ENCODE results near the gene STIP1. TPM values are rescaled to one million over a fixed set of nuclear protein-coding genes. Genes with fewer than 3 reads are reported as not detected.
A peak's percentile ranks its signal among the peaks of the same experiment; 100 is the strongest.

The STIP1 gene
- total and polyA plus RNA-seq, 9 of the 15 experiments (the other 6 are each of a cell fraction or from before 2014, with no cell fraction given): 58.1 to 465 (median 346) TPM

DNA sequence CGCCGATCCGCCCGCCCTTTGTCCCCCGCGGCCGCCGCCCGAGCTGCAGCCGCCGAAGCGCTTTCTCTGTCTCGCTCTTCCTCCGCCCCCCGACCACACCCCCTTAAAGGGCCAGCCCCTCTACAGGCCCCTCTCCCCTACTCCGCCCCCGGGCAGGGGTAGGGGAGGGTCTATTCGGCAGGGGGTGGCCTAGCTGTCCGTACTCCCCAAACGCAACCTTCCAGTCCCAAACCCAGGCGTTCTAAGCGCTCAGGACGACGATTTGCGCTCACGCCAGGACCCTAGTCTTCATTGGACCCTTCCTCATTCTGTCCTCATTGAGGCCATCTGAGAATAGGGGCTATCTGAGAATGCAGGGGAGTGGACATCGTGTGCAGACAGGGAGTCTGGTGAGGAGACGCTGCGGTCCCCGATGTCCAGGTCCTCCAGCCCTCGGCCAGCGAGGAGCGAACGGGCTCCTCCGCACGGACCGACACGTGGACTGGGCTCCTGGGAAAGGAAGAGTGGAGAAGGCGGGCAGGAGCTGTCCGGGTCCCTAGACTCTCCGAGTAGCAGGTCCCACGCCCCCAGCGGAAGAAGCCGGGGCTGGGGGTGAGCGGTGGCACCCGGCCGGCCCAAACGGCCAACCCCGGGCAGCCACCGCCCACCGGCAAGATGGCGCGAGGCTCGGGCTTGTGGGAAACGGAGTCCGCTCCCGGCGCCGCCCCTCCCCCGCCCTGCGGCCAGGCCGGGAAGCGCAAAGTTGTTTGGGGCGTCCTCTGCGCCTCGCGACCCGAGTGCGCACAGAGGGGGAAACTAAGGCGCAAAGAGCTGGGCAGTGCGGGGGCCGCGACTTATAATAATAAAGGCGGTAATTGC, 61.1 kb downstream of the STIP1 start, which contains the start of gene PPP1R14B (continued):
- TF ChIP-seq, protein P1, sequence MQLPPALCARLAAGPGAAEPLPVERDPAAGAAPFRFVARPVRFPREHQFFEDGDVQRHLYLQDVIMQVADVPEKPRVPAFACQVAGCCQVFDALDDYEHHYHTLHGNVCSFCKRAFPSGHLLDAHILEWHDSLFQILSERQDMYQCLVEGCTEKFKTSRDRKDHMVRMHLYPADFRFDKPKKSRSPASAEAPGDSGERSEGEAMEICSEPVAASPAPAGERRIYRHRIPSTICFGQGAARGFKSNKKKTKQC (CRISPR knock-in tag; IDR thresholded peaks at IDR 0.05): no peak; the same call in 1 of the 2 replicates
- TF ChIP-seq ZNF696 (CRISPR knock-in tag; conservative IDR thresholded peaks at IDR 0.05): no peak
- no peak for TF ChIP-seq E2F3 (CRISPR knock-in tag; IDR thresholded peaks at IDR 0.05)
- no peak for TF ChIP-seq U2AF1 (optimal IDR thresholded peaks at IDR 0.05; ENCODE audit: low read depth, low read length)
- peak; percentile 82; the same call in 1 of the 2 replicates for TF ChIP-seq FOXP1 (CRISPR knock-in tag; IDR thresholded peaks at IDR 0.05)
- TF ChIP-seq, protein P2, sequence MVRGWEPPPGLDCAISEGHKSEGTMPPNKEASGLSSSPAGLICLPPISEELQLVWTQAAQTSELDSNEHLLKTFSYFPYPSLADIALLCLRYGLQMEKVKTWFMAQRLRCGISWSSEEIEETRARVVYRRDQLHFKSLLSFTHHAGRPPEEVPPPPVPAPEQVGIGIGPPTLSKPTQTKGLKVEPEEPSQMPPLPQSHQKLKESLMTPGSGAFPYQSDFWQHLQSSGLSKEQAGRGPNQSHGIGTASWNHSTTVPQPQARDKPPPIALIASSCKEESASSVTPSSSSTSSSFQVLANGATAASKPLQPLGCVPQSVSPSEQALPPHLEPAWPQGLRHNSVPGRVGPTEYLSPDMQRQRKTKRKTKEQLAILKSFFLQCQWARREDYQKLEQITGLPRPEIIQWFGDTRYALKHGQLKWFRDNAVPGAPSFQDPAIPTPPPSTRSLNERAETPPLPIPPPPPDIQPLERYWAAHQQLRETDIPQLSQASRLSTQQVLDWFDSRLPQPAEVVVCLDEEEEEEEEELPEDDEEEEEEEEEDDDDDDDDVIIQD (CRISPR knock-in tag; IDR thresholded peaks at IDR 0.05): 0 out of 2 replicates have a peak, but pooled peaks have one; percentile 42
- no peak for TF ChIP-seq RBM17 (IDR thresholded peaks at IDR 0.05; ENCODE audit: borderline replicate concordance, low read depth, low read length)
- peak; percentile 62 to 73 for TF ChIP-seq NRF1 (conservative IDR thresholded peaks at IDR 0.05 in 1 of 2, IDR thresholded peaks at IDR 0.05 in 1 of 2)
- no peak for TF ChIP-seq CEBPB (tag; IDR thresholded peaks at IDR 0.05)
- TF ChIP-seq SPI1 (IDR thresholded peaks at IDR 0.05; ENCODE audit: borderline replicate concordance, low read depth, low read length): no peak
- TF ChIP-seq ZKSCAN3 (CRISPR knock-in tag; IDR thresholded peaks at IDR 0.05): no peak
- TF ChIP-seq POLR3A (IDR thresholded peaks at IDR 0.05; ENCODE audit: borderline replicate concordance, extremely low read depth, insufficient read depth, insufficient read length): no peak
- TF ChIP-seq NR2C2 (CRISPR knock-in tag; IDR thresholded peaks at IDR 0.05): no peak
- peak; percentile 86 for TF ChIP-seq NR2C2 (tag; IDR thresholded peaks at IDR 0.05)
- TF ChIP-seq, protein P3, sequence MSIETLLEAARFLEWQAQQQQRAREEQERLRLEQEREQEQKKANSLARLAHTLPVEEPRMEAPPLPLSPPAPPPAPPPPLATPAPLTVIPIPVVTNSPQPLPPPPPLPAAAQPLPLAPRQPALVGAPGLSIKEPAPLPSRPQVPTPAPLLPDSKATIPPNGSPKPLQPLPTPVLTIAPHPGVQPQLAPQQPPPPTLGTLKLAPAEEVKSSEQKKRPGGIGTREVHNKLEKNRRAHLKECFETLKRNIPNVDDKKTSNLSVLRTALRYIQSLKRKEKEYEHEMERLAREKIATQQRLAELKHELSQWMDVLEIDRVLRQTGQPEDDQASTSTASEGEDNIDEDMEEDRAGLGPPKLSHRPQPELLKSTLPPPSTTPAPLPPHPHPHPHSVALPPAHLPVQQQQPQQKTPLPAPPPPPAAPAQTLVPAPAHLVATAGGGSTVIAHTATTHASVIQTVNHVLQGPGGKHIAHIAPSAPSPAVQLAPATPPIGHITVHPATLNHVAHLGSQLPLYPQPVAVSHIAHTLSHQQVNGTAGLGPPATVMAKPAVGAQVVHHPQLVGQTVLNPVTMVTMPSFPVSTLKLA (conservative IDR thresholded peaks at IDR 0.05): peak; percentile 94 to 96
- no peak for TF ChIP-seq YBX1 (IDR thresholded peaks at IDR 0.05)
- TF ChIP-seq ELF1 (tag; IDR thresholded peaks at IDR 0.05): no peak; the same call in 1 of the 2 replicates
- no peak for TF ChIP-seq NFE2 (IDR thresholded peaks at IDR 0.05; ENCODE audit: low read depth)
- no peak for TF ChIP-seq HEY1 (CRISPR knock-in tag; IDR thresholded peaks at IDR 0.05; ENCODE audit: borderline replicate concordance)
- TF ChIP-seq ZNF143 (CRISPR knock-in tag; IDR thresholded peaks at IDR 0.05): peak; percentile 91
- no peak; the same call in 1 of the 2 replicates for TF ChIP-seq DMBX1 (CRISPR knock-in tag; IDR thresholded peaks at IDR 0.05; ENCODE audit: borderline replicate concordance)
- TF ChIP-seq, protein P4, sequence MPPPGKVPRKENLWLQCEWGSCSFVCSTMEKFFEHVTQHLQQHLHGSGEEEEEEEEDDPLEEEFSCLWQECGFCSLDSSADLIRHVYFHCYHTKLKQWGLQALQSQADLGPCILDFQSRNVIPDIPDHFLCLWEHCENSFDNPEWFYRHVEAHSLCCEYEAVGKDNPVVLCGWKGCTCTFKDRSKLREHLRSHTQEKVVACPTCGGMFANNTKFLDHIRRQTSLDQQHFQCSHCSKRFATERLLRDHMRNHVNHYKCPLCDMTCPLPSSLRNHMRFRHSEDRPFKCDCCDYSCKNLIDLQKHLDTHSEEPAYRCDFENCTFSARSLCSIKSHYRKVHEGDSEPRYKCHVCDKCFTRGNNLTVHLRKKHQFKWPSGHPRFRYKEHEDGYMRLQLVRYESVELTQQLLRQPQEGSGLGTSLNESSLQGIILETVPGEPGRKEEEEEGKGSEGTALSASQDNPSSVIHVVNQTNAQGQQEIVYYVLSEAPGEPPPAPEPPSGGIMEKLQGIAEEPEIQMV (tag; conservative IDR thresholded peaks at IDR 0.05; ENCODE audit: low read depth): no peak
